ENCODE measurements around the gene F2R.
"Not testable (repeated sequence)": the region's sequence is repeated elsewhere in the genome, so short reads cannot be mapped to it uniquely, and the experiment has no call there.

Gene F2R

DNA sequence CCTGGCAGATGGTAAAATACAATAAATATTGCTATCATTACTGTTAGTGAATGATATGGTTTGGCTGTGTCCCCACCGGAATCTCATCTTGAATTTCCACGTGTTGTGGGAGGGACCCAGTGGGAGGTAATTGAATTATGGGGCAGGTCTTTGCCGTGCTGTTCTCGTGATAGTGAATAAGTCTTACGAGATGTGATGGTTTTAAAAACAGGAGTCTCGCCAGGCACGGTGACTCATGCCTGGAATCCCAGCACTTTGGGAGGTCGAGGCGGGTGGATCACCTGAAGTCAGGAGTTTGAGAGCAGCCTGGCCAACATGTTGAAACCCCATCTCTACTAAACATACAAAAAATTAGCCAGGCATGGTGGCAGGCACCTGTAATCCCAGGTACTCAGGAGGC is 45.2 kb downstream of the F2R start:
- DNase-seq = not testable (repeated sequence)

DNA sequence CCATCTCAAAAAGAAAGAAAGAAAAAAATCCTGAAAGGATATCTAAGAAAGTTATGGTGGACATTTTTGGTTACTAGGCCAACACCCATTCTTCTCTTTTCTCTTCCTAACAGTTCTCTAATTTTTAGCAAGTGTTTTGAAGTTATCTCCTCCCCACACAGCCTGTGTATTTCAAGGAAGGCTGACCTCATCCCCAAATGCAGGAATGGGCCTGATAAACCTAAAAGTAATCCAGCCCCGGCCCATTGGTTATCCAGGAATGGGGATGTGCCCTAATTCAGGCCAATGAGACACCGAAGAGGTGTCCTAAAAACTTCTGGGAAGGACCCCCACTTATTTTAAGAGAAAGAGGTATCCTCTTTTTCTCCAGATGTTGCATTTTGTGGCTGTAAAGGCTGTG is 46.6 kb downstream of the F2R start:
- no peak for DNase-seq

- no peak for DNase-seq
Measured at GRCh38 chr5:76763136-76763535, 47.2 kb downstream of the F2R start.

GRCh38 chr5:76764374-76764773 is 48.4 kb downstream of the F2R start:
- no peak for DNase-seq

GRCh38 chr5:76765249-76765648 is 49.3 kb downstream of the F2R start:
- no peak for DNase-seq

DNA sequence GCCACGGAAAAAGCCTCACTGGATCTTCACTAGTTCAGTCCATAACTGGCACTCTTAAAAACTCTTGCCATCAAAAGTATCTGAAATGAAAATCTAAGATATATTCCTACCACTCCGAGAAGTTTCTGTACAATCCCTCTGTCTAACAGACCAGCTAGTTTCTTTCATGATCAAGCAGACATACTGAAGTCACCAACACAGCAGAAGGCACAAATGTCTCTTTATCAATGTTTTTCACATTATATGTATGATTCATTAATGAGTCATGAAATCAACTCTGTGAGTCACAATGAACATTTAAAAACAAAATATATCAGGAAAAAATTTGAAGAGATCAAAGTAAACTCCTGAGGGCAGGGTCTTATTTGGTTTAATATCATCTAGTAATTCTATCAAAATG is 50.8 kb downstream of the F2R start:
- DNase-seq = no peak

DNA sequence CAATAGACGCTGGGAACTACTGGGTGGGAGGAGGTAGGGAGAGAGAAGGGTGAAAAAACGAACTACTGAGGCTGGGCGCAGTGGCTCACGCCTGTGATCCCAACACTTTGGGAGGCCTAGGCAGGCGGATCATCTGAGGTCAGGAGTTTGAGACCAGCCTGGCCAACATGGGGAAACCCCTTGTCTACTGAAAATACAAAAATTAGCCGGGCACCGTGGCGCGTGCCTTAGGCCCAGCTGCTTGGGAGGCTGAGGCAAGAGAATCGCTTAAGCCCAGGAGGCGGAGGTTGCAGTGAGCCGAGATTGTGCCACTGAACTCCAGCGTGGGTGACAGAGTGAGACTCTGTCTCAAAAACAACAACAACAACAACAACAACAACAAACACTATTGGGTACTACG is 55.1 kb downstream of the F2R start:
- DNase-seq = not testable (repeated sequence)

- no peak for DNase-seq
Measured at GRCh38 chr5:76771705-76772405, 55.9 kb downstream of the F2R start.

DNA sequence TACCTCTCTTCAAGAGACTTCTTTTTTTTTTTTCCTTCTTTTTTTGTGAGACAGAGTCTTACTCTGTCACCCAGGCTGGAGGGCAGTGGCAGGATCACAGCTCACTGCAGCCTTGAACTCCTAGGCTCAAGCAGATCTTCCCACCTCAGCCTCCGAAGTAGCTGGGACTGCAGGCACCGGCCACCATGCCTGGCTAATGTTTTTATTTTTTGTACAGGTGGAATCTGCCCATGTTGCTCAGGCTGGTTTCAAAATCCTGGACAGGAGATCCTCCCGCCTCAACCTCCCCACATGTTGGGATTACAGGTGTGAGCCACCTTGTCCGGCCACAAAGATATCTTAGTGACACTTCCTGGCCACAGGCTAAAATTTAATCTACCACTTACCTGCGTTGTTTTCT is 60.0 kb downstream of the F2R start:
- DNase-seq = no peak

- DNase-seq = no peak
Measured at GRCh38 chr5:76776391-76776790, 60.5 kb downstream of the F2R start.

DNA sequence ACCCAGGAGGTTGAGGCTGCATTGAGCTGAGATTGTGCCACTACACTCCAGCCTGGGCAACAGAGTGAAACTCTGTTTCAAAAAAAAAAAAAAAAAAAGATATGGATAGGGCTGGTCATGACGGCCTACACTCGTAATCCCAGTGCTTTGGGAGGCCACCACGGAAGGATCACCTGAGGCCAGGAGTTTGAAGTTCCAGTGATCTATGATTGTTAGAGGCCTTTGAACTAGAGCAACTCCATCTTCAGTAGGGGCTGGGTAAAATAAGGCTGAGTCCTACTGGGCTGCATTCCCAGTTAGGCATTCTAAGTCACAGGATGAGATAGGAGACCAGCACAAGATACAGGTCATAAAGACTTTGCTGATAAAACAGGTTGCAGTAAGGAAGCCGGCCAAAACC is 64.7 kb downstream of the F2R start:
- DNase-seq = not testable (repeated sequence)

DNA sequence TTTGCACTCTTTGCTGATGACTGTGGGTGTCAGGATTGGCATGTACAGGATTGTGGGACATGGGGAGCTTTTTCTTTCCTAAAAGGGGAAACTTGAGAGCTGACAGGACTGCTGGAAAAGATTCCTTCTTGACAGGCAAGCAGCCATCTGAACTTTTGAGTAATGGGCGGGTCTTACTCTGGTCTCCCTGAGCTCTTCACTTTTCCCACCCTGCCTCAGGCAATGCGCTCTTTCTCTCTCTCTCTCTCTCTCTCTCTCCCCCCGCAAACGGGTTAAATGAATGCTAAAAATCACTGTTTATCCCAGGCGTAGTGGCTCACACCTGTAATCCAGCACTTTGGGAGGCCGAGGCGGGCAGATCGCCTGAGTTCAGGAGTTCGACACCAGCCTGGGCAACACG is 65.8 kb downstream of the F2R start:
- no peak for DNase-seq

DNA sequence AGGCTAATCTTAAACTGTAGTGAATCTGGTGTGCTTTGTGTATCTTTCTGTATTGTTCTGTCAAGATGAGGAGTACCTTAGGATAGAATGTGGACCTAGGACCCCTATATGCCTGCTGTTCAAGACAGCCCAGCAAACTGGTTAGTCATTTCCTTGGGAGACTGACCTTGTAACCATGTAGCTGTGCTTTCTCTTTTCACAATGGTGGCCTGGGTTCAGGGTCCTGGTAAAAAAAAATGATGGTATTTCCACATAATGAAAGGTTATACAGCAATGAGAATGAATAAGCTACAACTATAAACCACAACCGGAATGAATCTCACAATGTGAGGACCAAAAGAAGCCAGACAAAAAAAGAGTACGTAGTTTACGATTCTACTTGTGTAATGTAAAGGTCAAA is 66.5 kb downstream of the F2R start:
- no peak for DNase-seq

All from 8988T (cell line).